Stimulated activated CD8-positive, alpha-beta memory T cell treated with anti-CD3 and anti-CD28 coated beads, Interleukin-12 subunit alpha, Interleukin-12 subunit beta, amount 100 ng/mL, for 24 hours (primary cell): ENCODE measurements around the gene RBM33.
"Not testable (repeated sequence)": the region's sequence is repeated elsewhere in the genome, so short reads cannot be mapped to it uniquely, and the experiment has no call there.

Experiments
- DNase-seq: peaks from one replicate; pipeline ENCODE4 v3.0.0-alpha.2; 2020; ENCODE audit errors: extremely low read depth

The RBM33 gene

GRCh38 chr7:155688237-155688636, 43.8 kb downstream of the RBM33 start:
- DNase-seq, result not testable (repeated sequence)

GRCh38 chr7:155690655-155691054, 46.2 kb downstream of the RBM33 start:
- not testable (repeated sequence) for DNase-seq

- DNase-seq, result no peak
Observed at GRCh38 chr7:155692317-155692716, 47.9 kb downstream of the RBM33 start.

- DNase-seq, result no peak
Observed at GRCh38 chr7:155693826-155694225, 49.4 kb downstream of the RBM33 start.

- DNase-seq, result no peak
Observed at GRCh38 chr7:155694851-155695250, 50.4 kb downstream of the RBM33 start.

DNA sequence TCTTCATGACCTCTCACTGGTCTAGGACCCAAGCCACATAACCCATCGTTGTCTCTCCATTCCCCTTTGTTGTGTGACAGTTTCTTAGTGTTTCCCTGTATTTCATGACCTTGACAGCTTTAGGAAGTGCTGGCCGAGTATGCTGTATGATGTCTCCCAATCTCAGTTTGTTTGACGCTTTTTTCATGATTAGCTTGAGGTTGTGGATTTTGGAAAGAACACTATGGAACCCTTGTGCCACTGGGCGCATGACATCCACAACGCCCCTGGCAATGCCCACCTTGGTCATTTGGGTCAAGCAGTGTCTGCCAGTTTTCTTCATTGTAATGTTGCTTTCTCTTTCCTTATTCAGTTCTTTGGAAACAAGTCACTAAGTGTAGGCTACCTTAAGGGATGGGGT, 52.3 kb downstream of the RBM33 start:
- DNase-seq, result no peak

GRCh38 chr7:155698633-155699032, 54.2 kb downstream of the RBM33 start:
- DNase-seq, result no peak

- DNase-seq, result no peak
Observed at GRCh38 chr7:155699180-155699579, 54.7 kb downstream of the RBM33 start.

DNA sequence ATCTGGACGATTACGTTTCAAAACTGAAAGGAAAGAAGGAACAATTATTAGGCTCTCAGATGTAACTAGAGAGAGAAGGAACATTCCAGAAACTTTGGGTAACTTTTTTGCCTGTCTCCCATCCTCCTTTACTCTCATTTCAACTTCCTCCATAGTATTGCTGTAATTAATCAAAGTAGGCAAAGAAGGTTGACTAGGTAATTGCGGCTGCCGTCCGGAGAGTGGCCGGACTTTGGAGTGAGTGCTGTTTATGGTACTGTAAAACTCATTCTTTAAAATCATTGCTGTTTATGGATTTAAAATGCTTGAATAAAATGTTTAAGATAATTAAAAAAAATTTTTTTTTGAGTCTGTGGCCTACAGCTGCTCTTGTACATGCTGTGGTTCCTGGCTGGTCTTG, 56.4 kb downstream of the RBM33 start:
- DNase-seq, result no peak

- DNase-seq, result no peak
Observed at GRCh38 chr7:155701972-155702544, 57.6 kb downstream of the RBM33 start.

DNA sequence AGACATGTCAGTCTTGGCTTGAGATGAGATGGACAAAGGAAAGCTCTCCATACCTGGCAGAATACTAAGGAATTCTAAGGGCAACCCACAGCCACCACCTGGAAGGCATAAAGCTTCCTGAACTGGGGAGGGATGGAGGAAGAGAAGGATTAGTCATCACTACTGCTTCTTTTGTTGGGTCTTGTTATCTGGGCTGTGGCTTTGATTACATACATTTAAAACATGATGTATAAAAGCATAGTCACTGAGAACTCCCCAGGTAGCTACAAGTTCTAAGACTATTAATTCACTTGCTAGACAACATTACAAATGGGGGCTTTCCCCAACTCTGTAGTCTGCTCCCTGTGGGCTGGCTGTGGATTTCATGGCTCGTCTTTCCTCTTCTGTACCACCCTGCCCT, 58.2 kb downstream of the RBM33 start:
- no peak for DNase-seq

GRCh38 chr7:155705623-155706360, 61.3 kb downstream of the RBM33 start:
- DNase-seq, result no peak

GRCh38 chr7:155706376-155706775, 61.9 kb downstream of the RBM33 start:
- DNase-seq, result no peak

DNA sequence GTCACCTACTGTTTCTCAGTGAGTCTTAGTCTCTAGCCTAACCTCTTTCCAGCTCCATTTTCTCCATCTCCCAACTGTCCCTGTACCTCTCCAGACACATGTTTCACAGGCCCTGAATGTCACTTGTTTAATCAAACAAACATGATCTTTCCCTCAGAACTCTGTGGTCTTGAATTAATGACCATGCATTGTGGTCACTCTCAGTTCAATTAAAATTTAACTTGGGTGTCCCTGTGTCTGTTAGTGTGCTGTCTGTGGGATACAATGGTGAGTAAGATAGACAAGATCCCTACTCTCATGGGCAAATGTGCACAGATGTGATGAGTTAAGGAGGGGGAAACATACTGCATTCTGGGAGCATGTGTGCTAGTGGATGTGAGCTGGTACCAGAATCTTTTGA, 65.0 kb downstream of the RBM33 start:
- DNase-seq, result no peak

DNA sequence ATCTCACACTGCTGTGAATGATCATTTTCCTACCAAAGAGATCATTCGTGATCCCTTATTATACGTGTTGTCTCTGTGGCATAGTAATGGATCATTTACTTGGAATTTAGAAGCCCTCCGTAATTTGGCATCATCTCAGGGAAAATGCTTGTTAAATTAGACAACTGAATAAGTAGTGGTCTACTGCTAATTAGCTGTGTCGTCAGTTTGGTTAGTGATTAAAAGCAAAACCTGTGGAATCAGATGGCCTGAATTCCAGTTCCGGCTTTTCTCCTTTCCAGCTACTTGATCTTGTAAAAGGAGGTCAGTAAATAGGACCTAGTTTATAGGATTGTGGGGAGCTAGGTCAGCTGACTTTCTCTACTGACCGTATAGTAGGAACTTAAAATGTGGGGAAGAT, 65.6 kb downstream of the RBM33 start:
- no peak for DNase-seq

GRCh38 chr7:155710530-155710929, 66.1 kb downstream of the RBM33 start:
- no peak for DNase-seq

- DNase-seq, result no peak
Observed at GRCh38 chr7:155711081-155711480, 66.6 kb downstream of the RBM33 start.

DNA sequence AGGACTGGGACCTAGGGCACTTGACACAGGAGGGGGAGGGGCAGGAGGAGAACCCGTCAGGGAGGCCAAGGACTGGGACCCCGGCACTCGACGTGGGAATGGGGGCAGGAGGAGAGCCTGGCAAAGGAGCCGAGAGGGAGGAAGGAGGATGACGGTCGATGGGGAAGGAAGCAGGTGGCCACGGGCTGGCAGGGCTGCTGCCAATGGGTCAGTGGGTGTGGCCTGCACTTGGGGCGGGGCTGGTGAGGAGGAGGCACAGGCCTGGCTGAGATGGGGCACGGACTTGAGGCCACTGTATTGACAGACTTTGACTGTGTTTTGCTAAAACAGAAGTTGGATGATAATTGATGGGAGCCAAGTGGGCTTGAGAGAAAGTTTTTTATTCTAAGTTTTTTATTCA, 68.9 kb downstream of the RBM33 start:
- no peak for DNase-seq

DNA sequence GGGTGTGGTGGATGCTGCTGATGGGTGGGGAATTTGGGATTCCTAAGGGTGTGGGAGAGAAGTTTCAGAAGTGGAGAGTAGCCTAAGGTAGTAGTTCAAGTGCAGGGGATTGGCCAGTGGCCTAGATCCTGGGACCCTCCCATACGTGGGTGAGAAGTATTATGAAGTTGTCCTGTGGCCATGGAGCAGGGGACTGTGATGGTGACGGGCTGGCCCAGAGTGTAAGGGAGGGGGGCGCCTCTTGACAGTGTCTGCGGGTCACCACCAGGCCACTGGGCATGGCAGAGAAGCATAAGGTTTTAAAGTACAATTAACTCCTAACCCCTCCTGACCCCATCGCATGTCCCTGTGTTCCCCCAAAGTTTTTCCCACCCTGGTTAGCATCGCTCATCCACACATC, 70.2 kb downstream of the RBM33 start:
- no peak for DNase-seq

GRCh38 chr7:155715111-155715805, 70.8 kb downstream of the RBM33 start:
- DNase-seq, result no peak

DNA sequence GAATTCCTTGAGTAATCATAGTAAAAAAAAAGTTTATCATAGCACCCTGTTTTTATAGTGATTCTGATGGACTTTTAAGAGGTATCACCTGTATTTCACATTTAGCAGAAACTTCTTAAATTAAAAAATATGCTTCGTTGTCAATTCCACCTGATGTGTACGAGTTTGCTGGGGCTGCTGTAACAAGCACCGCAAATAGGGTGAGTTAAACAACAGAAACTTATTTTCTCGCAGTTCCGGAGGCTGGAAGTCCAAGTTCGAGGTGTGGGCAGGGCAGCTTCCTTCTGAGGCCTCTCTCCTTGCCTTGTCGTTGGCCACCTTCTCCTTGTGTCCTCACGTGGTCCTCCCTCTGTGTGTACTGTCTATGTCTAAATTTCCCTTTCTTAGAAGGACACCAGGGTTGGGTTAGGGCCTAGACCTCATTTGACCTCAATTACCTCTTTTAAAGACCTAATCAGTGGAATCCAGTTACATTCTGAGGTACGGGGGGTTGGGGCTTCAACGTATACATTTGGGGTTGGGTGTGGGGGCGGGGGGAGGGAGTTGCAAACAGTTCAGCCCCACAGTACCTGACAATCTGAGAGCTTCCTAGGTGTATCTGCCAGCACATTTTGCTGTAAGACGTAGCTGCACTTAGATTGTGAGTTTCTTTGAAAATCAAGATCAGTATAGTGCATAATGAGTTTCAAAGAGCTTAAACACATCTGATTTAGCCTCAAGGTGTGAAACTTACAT, 72.7 kb downstream of the RBM33 start:
- no peak for DNase-seq

DNA sequence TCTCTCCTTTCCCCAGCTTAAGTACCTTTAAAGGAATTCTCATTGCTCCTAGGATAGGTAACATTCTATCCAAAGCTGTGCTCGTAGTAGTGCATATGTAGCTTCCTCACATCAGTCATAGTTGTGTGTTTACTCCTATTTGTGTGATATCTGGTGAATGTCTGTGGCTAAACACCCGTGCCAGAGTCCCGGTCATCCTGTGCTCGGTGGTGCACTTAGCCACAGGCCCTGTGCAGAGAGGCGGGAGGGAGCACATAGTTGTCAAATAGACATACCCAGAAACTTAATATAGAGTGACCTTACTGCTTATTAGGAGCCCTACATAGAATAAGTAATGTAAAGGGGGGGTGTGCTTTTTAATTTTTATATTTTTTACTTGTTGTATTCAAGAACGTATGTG, 76.6 kb downstream of the RBM33 start:
- no peak for DNase-seq

DNA sequence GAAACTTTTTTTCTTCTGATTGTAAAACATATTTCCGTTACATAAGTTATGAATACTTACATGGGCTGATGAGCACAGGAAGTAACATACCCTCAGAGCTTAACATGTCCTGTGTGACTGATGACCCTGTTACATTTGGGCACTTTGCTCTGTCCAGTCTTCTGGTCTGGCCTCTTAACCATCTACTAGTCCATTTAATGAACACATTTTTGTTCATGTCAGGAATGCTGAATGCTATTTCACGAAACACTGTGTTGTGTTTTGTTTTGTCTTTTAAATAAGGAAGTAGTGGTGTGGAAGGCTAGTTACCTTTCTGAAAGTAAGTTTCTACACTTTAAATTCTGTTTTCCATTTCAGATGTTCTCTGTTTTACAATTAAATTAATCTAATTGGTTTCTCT, 77.7 kb downstream of the RBM33 start:
- no peak for DNase-seq
